GM23338 (cell line): Measurements from ENCODE around the gene ZNF200.

Experiments
- CTCF ChIP-seq, 2 experiments: fragments of 200-600 bp in 1 of 2; sonication (generic) in 1 of 2; conservative IDR thresholded peaks; 2 replicates each; pipeline versions ENCODE4 v1.5.1 to v1.6.1; 2016 to 2017; ENCODE audit warnings: antibody characterized with exemption in 2 of 2, low read depth in 2 of 2, mild to moderate bottlenecking in 2 of 2, moderate library complexity in 1 of 2
- NANOG ChIP-seq: IDR thresholded peaks from 2 replicates; pipeline ENCODE4 v1.6.1; 2016; ENCODE audit warnings: antibody characterized with exemption, borderline replicate concordance
- POLR2AphosphoS5 ChIP-seq: IDR thresholded peaks from 2 replicates; pipeline ENCODE4 v1.6.1; 2016; ENCODE audit warnings: antibody characterized with exemption, low read depth

DNA sequence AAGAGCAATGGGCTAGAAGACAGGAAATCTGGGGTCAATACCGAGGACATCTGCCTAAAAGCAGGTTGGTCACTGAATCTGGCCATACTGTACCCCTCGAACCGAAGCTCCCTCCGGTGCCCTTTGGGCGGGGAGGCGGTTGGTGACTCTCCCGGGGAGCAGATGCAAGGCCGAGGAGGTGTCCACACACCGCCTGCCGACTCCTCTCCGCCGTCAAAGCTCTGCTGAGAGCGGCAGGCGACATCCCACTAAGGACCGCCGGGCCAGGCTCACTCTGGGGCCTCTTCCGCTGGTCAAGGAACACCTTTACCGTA, 458 bp downstream of the ZNF200 start:
- TF ChIP-seq CTCF (conservative IDR thresholded peaks at IDR 0.05; ENCODE audit: low read depth in 2 of 2), result no peak
- no peak for TF ChIP-seq POLR2AphosphoS5
- no peak for TF ChIP-seq NANOG
